ENCODE data around the gene CTNNBIP1.
A peak's percentile ranks its signal among the peaks of the same experiment; 100 is the strongest.

The CTNNBIP1 gene

GRCh38 chr1:9910076-9910422, at the start of gene CTNNBIP1:
CTNNBIP1 (minus strand) TSS chr1:9910269; CDS start chr1:9872064, 38,205 bp downstream.
- DNase-seq (ENCODE audit: low spot score), result no peak
- TF ChIP-seq CTCF (IDR thresholded peaks at IDR 0.05; ENCODE audit: extremely low read depth, insufficient read depth, missing control alignments), result no peak
- in situ Hi-C loops (cut with MboI; ENCODE audit: low pct_unique_long_range_greater_than_20kb, low sequenced_read_pairs, unreplicated experiment), result no loop called here

GRCh38 chr1:9957726-9958125, 47.7 kb upstream of the CTNNBIP1 start:
- in situ Hi-C loops (cut with MboI; ENCODE audit: low pct_unique_long_range_greater_than_20kb, low sequenced_read_pairs, unreplicated experiment), result no loop called here
- no peak for DNase-seq (ENCODE audit: low spot score)
- no peak for TF ChIP-seq CTCF (IDR thresholded peaks at IDR 0.05; ENCODE audit: extremely low read depth, insufficient read depth, missing control alignments)

GRCh38 chr1:9946315-9946714, 36.2 kb upstream of the CTNNBIP1 start:
- DNase-seq (ENCODE audit: low spot score), result no peak
- in situ Hi-C loops (cut with MboI; ENCODE audit: low pct_unique_long_range_greater_than_20kb, low sequenced_read_pairs, unreplicated experiment), result loop anchor here (10.0 kb wide), 1 partner anchor 72 kb away; no protein-coding TSS in a partner anchor
- no peak for TF ChIP-seq CTCF (IDR thresholded peaks at IDR 0.05; ENCODE audit: extremely low read depth, insufficient read depth, missing control alignments)

GRCh38 chr1:9942939-9943788, 33.1 kb upstream of the CTNNBIP1 start, which contains the start of the genes LZIC and NMNAT1:
LZIC (minus strand) TSS chr1:9943391; CDS start chr1:9936619, 6,772 bp downstream.
NMNAT1 (plus strand) TSS chr1:9943475; CDS start chr1:9972074, 28,599 bp downstream.
- peak; percentile 93 for DNase-seq (ENCODE audit: low spot score)
- no peak for TF ChIP-seq CTCF (IDR thresholded peaks at IDR 0.05; ENCODE audit: extremely low read depth, insufficient read depth, missing control alignments)
- in situ Hi-C loops (cut with MboI; ENCODE audit: low pct_unique_long_range_greater_than_20kb, low sequenced_read_pairs, unreplicated experiment), result loop anchor here (10.0 kb wide), 1 partner anchor 68 kb away; no protein-coding TSS in a partner anchor

- peak; percentile 58 for TF ChIP-seq CTCF (IDR thresholded peaks at IDR 0.05; ENCODE audit: extremely low read depth, insufficient read depth, missing control alignments)
- in situ Hi-C loops (cut with MboI; ENCODE audit: low pct_unique_long_range_greater_than_20kb, low sequenced_read_pairs, unreplicated experiment), result loop anchor here (10.0 kb wide), 1 partner anchor 68 kb away; no protein-coding TSS in a partner anchor
- peak; percentile 72 for DNase-seq (ENCODE audit: low spot score)
Observed at GRCh38 chr1:9942399-9942938, 32.4 kb upstream of the CTNNBIP1 start.

GRCh38 chr1:9929431-9930385, 19.6 kb upstream of the CTNNBIP1 start:
- in situ Hi-C loops (cut with MboI; ENCODE audit: low pct_unique_long_range_greater_than_20kb, low sequenced_read_pairs, unreplicated experiment), result no loop called here
- no peak for DNase-seq (ENCODE audit: low spot score)
- no peak for TF ChIP-seq CTCF (IDR thresholded peaks at IDR 0.05; ENCODE audit: extremely low read depth, insufficient read depth, missing control alignments)
